HG03060 (cell line): Measurements from ENCODE around the gene SLC25A14.
A peak's percentile ranks its signal among the peaks of the same experiment; 100 is the strongest.

Source experiments
- ATAC-seq: cut with Tn5 transposase; IDR thresholded peaks from one replicate; pipeline ENCODE4 v1.9.1; 2021; ENCODE audit warnings: low read depth, moderate number of reproducible peaks; ENCODE audit not compliant: unreplicated experiment

SLC25A14 gene

GRCh38 chrX:130378024-130378669 is 38.4 kb downstream of the SLC25A14 start:
- ATAC-seq, result no peak

- no peak for ATAC-seq
Observed at GRCh38 chrX:130385520-130385919, 45.8 kb downstream of the SLC25A14 start, which contains the start of gene GPR119. TSS of gene GPR119 (minus strand) at chrX:130385674. CDS start at chrX:130385447, 227 bp downstream.

- no peak for ATAC-seq
Observed at GRCh38 chrX:130386408-130386808, 46.7 kb downstream of the SLC25A14 start.

GRCh38 chrX:130393451-130394074 is 53.8 kb downstream of the SLC25A14 start:
- no peak for ATAC-seq

GRCh38 chrX:130395341-130395740 is 55.6 kb downstream of the SLC25A14 start:
- ATAC-seq, result no peak

- ATAC-seq, result peak; percentile 71
Observed at GRCh38 chrX:130401415-130402207, 61.9 kb downstream of the SLC25A14 start, which contains the start of gene RBMX2. TSS of gene RBMX2 (plus strand) at chrX:130401987. CDS start at chrX:130402033, 46 bp downstream.

- ATAC-seq, result no peak
Observed at GRCh38 chrX:130402208-130402684, 62.5 kb downstream of the SLC25A14 start.

GRCh38 chrX:130413415-130413814 is 73.7 kb downstream of the SLC25A14 start:
- no peak for ATAC-seq

GRCh38 chrX:130414800-130415199 is 75.1 kb downstream of the SLC25A14 start:
- no peak for ATAC-seq

- no peak for ATAC-seq
Observed at GRCh38 chrX:130415201-130415600, 75.5 kb downstream of the SLC25A14 start.

- no peak for ATAC-seq
Observed at GRCh38 chrX:130416785-130417184, 77.1 kb downstream of the SLC25A14 start.

GRCh38 chrX:130418066-130418465 is 78.3 kb downstream of the SLC25A14 start:
- ATAC-seq, result no peak

- ATAC-seq, result no peak
Observed at GRCh38 chrX:130418740-130419139, 79.0 kb downstream of the SLC25A14 start.

- no peak for ATAC-seq
Observed at GRCh38 chrX:130419263-130419662, 79.5 kb downstream of the SLC25A14 start.
